Karpas-422 (cell line): Measurements from ENCODE around the gene YY1AP1. TPM values are rescaled to one million over a fixed set of nuclear protein-coding genes. Genes with fewer than 3 reads are reported as not detected.
"Not testable (repeated sequence)": the region's sequence is repeated elsewhere in the genome, so short reads cannot be mapped to it uniquely, and the experiment has no call there.

Experiments used
- DNase-seq: peaks from one replicate; pipeline ENCODE4 v3.0.0-alpha.2; 2015
- H2AFZ ChIP-seq: fragments of 200-600 bp; sonication (generic); 2 replicates; pipeline ENCODE4 v1.6.1; 2014; ENCODE audit warnings: antibody characterized with exemption, low read length, mixed read lengths
- H3K27ac ChIP-seq: fragments of 200-600 bp; sonication (generic); 2 replicates; pipeline ENCODE4 v1.5.1; 2014; ENCODE audit warnings: mild to moderate bottlenecking, low read length, moderate library complexity
- H3K27me3 ChIP-seq: fragments of 200-600 bp; sonication (generic); 2 replicates; pipeline ENCODE4 v1.6.1; 2014; ENCODE audit warnings: low read length, mixed read lengths
- H3K36me3 ChIP-seq: fragments of 200-600 bp; sonication (generic); 2 replicates; pipeline ENCODE4 v1.6.1; 2014; ENCODE audit warnings: low read length, mixed read lengths; ENCODE audit not compliant: insufficient read depth
- H3K4me1 ChIP-seq: fragments of 200-600 bp; sonication (generic); 2 replicates; pipeline ENCODE4 v1.6.1; 2014; ENCODE audit warnings: mild to moderate bottlenecking, low read length, mixed read lengths
- H3K4me2 ChIP-seq: fragments of 200-600 bp; sonication (generic); 2 replicates; pipeline ENCODE4 v1.6.1; 2014; ENCODE audit warnings: low read length, low read depth, mild to moderate bottlenecking; ENCODE audit not compliant: poor library complexity, severe bottlenecking
- H3K4me3 ChIP-seq: fragments of 200-600 bp; sonication (generic); 2 replicates; pipeline ENCODE4 v1.5.1; 2014; ENCODE audit warnings: mild to moderate bottlenecking, antibody characterized with exemption, low read length, mixed read lengths
- H3K79me2 ChIP-seq: fragments of 200-600 bp; sonication (generic); 2 replicates; pipeline ENCODE4 v1.6.1; 2014; ENCODE audit warnings: mild to moderate bottlenecking, low read length, mixed read lengths
- H3K9ac ChIP-seq: fragments of 200-600 bp; sonication (generic); 2 replicates; pipeline ENCODE4 v1.6.0; 2014; ENCODE audit warnings: low read length
- H3K9me2 ChIP-seq: fragments of 200-600 bp; sonication (generic), shearing (Covaris generic); replicated peaks from 2 replicates; pipeline ENCODE4 v1.6.0; 2014; ENCODE audit warnings: mild to moderate bottlenecking, low read length, moderate library complexity; ENCODE audit not compliant: insufficient read depth
- H3K9me3 ChIP-seq: fragments of 300-700, 200-600 bp; sonication (generic); 2 replicates; pipeline ENCODE4 v1.6.1; 2014; ENCODE audit warnings: low read length, mixed read lengths
- H4K20me1 ChIP-seq: fragments of 200-600 bp; sonication (generic); 2 replicates; pipeline ENCODE4 v1.6.1; 2014; ENCODE audit warnings: mild to moderate bottlenecking, antibody characterized with exemption, low read length, low read depth; ENCODE audit not compliant: insufficient read depth
- total RNA-seq: library from RNA; depleted of rRNA; stranded (reverse); fragments of >200 nt; shearing (Covaris generic); gene quantifications from 2 replicates; pipeline ENCODE4 v1.2.3, GENCODE V29; 2014; ENCODE audit warnings: low replicate concordance

Gene YY1AP1
- total RNA-seq, 1 experiment from 2014 or later = 54.4 TPM

GRCh38 chr1:155699062-155699461, 10.5 kb upstream of the YY1AP1 start:
- H3K27ac ChIP-seq, H3K4me3 ChIP-seq, H2AFZ ChIP-seq, DNase-seq, H3K27me3 ChIP-seq, H3K4me1 ChIP-seq, H4K20me1 ChIP-seq, H3K9me3 ChIP-seq, H3K4me2 ChIP-seq, H3K9me2 ChIP-seq, H3K9ac ChIP-seq: not testable (repeated sequence)
- Histone ChIP-seq H3K36me3 (peaks cover 12% of the 10 kb centered on the region), H3K79me2 (peaks cover 83% of the 10 kb centered on the region)

- Histone ChIP-seq H2AFZ (no peak overlapping the region), H3K36me3 (peaks cover 15% of the 10 kb centered on the region), H3K4me3 (no peak overlapping the region), H3K4me2 (no peak overlapping the region), H3K4me1 (no peaks in the 10 kb centered on the region), H4K20me1 (0 out of 2 replicates have a peak, but pooled peaks cover 6% of the 10 kb centered on the region), H3K9me3 (no peaks in the 10 kb centered on the region), H3K27ac (no peak overlapping the region), H3K9me2 (no peaks in the 10 kb centered on the region), H3K79me2 (peaks cover 83% of the 10 kb centered on the region), H3K27me3 (no peaks in the 10 kb centered on the region), H3K9ac (no peak overlapping the region)
- DNase-seq = no peak
Measured at GRCh38 chr1:155698382-155699038, 9.9 kb upstream of the YY1AP1 start.

- not testable (repeated sequence) for H3K27ac ChIP-seq, H3K9me2 ChIP-seq, H3K9me3 ChIP-seq, H3K4me3 ChIP-seq, H3K4me1 ChIP-seq, H3K4me2 ChIP-seq, DNase-seq, H4K20me1 ChIP-seq, H3K9ac ChIP-seq, H2AFZ ChIP-seq, H3K27me3 ChIP-seq
- H3K36me3 ChIP-seq = peaks cover 23% of the 10 kb centered on the region
- H3K79me2 ChIP-seq = peaks cover 83% of the 10 kb centered on the region
Measured at GRCh38 chr1:155697616-155698015, 9.0 kb upstream of the YY1AP1 start.

DNA sequence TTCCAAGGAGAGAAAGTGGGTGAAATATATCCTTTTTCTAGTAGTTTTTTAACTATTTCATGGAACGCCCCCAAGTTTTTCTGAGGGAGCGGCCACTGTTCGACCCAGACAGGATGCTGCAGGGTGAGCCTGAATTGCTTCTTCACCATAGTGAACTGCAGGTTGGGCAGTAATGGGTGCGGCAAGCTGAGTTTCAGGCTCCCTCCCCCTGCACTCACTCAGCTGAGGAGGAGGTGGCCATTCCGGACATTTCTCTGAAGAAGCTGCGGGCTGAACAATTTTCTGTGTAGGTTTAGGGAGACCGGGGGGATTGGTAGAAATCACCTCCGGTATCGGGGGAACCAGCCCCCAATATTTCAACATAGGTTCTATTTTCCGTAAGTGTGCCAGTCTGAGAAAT, 8.5 kb upstream of the YY1AP1 start:
- peaks cover 83% of the 10 kb centered on the region for H3K79me2 ChIP-seq
- no peaks in the 10 kb centered on the region for H3K4me1 ChIP-seq
- no peaks in the 10 kb centered on the region for H3K9me3 ChIP-seq
- no peak overlapping the region for H2AFZ ChIP-seq
- no peak for DNase-seq
- no peaks in the 10 kb centered on the region for H3K9me2 ChIP-seq
- H3K9ac ChIP-seq = no peak overlapping the region
- no peaks in the 10 kb centered on the region for H3K27me3 ChIP-seq
- no peak overlapping the region for H3K4me3 ChIP-seq
- H3K27ac ChIP-seq = no peak overlapping the region
- H3K36me3 ChIP-seq = peaks cover 29% of the 10 kb centered on the region
- 0 out of 2 replicates have a peak, but pooled peaks cover 6% of the 10 kb centered on the region for H4K20me1 ChIP-seq
- no peak overlapping the region for H3K4me2 ChIP-seq

GRCh38 chr1:155696524-155696923, 8.0 kb upstream of the YY1AP1 start:
- no peak overlapping the region for H2AFZ ChIP-seq
- no peak for DNase-seq
- 0 out of 2 replicates have a peak, but pooled peaks cover 6% of the 10 kb centered on the region for H4K20me1 ChIP-seq
- H3K4me1 ChIP-seq = no peaks in the 10 kb centered on the region
- no peaks in the 10 kb centered on the region for H3K27me3 ChIP-seq
- H3K9ac ChIP-seq = no peak overlapping the region
- no peak overlapping the region for H3K4me2 ChIP-seq
- H3K79me2 ChIP-seq = peaks cover 89% of the 10 kb centered on the region
- no peaks in the 10 kb centered on the region for H3K9me2 ChIP-seq
- no peak overlapping the region for H3K27ac ChIP-seq
- H3K4me3 ChIP-seq = no peak overlapping the region
- peaks cover 34% of the 10 kb centered on the region for H3K36me3 ChIP-seq
- no peaks in the 10 kb centered on the region for H3K9me3 ChIP-seq

GRCh38 chr1:155695608-155696007, 7.0 kb upstream of the YY1AP1 start:
- Histone ChIP-seq H4K20me1 (0 out of 2 replicates have a peak, but pooled peaks cover 6% of the 10 kb centered on the region), H3K9ac (no peak overlapping the region), H3K79me2 (peaks cover 98% of the 10 kb centered on the region), H2AFZ (no peak overlapping the region), H3K4me1 (0 out of 2 replicates have a peak, but pooled peaks cover under 1% of the 10 kb centered on the region), H3K36me3 (peaks cover 42% of the 10 kb centered on the region), H3K4me2 (no peak overlapping the region), H3K9me2 (no peaks in the 10 kb centered on the region), H3K27ac (no peak overlapping the region), H3K4me3 (no peak overlapping the region), H3K9me3 (no peaks in the 10 kb centered on the region), H3K27me3 (no peaks in the 10 kb centered on the region)
- no peak for DNase-seq

- Histone ChIP-seq H3K27me3 (no peaks in the 10 kb centered on the region), H3K9me2 (no peaks in the 10 kb centered on the region), H3K4me2 (no peak overlapping the region), H3K36me3 (peaks cover 48% of the 10 kb centered on the region), H3K79me2 (peaks cover 100% of the 10 kb centered on the region), H4K20me1 (0 out of 2 replicates have a peak, but pooled peaks cover 6% of the 10 kb centered on the region), H3K4me1 (peaks cover 5% of the 10 kb centered on the region), H3K4me3 (no peak overlapping the region), H3K9ac (no peak overlapping the region), H2AFZ (no peak overlapping the region), H3K27ac (no peak overlapping the region), H3K9me3 (no peaks in the 10 kb centered on the region)
- no peak for DNase-seq
Measured at GRCh38 chr1:155695072-155695471, 6.5 kb upstream of the YY1AP1 start.

GRCh38 chr1:155694167-155694566, 5.6 kb upstream of the YY1AP1 start:
- H3K36me3 ChIP-seq = peaks cover 50% of the 10 kb centered on the region
- no peak overlapping the region for H3K9ac ChIP-seq
- 0 out of 2 replicates have a peak, but pooled peaks cover 6% of the 10 kb centered on the region for H4K20me1 ChIP-seq
- H3K27me3 ChIP-seq = no peaks in the 10 kb centered on the region
- H2AFZ ChIP-seq = no peak overlapping the region
- no peaks in the 10 kb centered on the region for H3K9me2 ChIP-seq
- no peak overlapping the region for H3K27ac ChIP-seq
- no peak overlapping the region for H3K4me3 ChIP-seq
- no peak overlapping the region for H3K4me2 ChIP-seq
- H3K79me2 ChIP-seq = peaks cover 100% of the 10 kb centered on the region
- H3K4me1 ChIP-seq = peaks cover 10% of the 10 kb centered on the region
- no peak for DNase-seq
- no peaks in the 10 kb centered on the region for H3K9me3 ChIP-seq
